RKO (cell line): ENCODE data around the gene SLC4A4.

Source experiments
- DNase-seq: peaks from one replicate; pipeline ENCODE4 v3.0.0-alpha.2; 2016; ENCODE audit warnings: low spot score

Gene SLC4A4

DNA sequence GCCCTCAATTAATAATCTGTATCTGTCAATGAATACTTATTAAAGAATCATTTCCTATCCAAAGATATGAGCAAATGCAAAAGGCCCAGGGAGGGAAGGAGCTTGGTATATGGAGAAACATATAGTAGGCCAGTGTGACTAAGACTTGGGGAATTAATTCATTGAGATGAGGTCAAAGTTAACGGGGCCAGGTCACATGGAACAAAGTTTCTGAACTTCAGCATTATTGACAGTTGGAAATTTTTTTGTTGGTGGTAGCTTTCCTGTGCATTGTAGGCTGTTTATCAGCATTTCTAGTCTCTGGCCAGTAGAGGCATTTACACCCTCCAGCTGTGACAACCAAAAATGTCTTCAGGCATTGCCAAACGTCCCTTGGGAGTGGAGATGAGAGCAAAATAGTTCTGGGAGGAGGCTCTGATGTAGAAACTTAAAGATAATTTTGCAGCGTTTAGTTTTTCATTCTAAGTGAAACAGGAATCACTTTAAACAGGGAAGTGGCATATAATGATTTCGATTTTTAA lies 202.0 kb downstream of the SLC4A4 start:
- DNase-seq: peak; percentile 16

DNA sequence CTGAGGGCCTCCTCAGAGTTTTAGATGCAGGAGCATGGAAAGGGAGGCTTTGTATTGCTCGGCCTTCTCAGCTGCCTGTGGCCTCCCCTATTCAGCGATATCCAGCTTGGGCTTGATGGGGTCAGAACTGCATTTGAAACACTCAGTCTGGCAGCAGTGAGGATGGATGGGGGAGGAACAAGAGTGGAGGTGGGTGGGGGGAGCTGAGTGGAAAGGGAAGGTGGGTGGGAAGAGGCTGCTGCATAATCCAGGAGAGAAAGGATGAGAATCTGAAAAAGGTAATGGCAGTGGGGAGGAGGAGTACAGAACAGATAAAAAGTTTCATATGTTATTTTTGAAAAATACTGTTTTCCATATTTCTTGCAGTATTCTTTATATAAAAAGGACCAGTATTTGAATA lies 202.7 kb downstream of the SLC4A4 start:
- no peak for DNase-seq

- no peak for DNase-seq
These were observed 206.3 kb downstream of the SLC4A4 start for GRCh38 chr4:71545168-71545567.

GRCh38 chr4:71549516-71550160 lies 210.8 kb downstream of the SLC4A4 start:
- no peak for DNase-seq

GRCh38 chr4:71550220-71551165 lies 211.7 kb downstream of the SLC4A4 start:
- no peak for DNase-seq

GRCh38 chr4:71553605-71554004 lies 214.8 kb downstream of the SLC4A4 start:
- DNase-seq: peak; percentile 56

DNA sequence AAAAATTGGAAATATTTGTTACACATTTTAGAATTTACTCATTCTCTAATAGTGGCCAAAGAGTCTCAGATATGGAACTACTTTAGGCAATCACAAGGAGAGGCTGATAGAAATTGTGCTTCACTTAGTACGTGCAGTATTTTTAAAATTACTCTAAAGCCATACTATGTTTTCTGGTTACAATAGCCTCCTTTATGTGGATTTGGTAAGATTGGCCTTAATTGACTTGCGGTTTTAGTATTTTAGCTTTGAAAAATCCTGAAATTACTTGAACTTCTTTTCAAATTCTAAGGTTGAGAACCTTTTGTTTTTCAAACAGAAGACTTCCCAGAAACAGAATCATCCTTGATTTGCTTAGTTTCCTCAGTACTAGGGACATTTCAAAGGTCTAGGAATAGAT lies 215.2 kb downstream of the SLC4A4 start:
- no peak for DNase-seq

GRCh38 chr4:71558248-71558647 lies 219.4 kb downstream of the SLC4A4 start:
- DNase-seq: no peak

DNA sequence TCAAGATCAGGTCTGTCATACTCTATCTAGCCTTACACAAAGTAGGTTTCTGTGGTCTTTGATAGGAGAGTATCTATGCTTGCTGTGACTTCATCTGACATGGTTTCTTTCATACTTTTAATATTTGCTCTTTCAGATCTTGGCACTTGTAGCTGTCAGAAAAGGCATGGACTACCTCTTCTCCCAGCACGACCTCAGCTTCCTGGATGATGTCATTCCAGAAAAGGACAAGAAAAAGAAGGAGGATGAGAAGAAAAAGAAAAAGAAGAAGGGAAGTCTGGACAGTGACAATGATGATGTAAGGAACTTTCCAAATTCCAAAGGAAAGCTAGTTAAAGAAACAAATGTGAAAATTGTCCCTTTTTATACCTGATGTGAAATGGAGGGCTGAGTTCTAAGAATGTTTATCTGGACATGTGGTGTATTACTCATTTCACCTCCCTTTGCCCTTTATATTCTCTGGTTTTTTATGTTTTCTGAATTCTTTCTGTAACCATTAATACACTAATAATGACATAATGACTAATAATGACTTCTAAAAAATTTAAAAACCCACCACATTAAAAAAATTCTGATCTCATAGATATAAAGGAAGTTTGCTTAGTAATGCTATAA lies 221.2 kb downstream of the SLC4A4 start:
- no peak for DNase-seq

GRCh38 chr4:71564775-71565174 lies 226.0 kb downstream of the SLC4A4 start:
- no peak for DNase-seq

DNA sequence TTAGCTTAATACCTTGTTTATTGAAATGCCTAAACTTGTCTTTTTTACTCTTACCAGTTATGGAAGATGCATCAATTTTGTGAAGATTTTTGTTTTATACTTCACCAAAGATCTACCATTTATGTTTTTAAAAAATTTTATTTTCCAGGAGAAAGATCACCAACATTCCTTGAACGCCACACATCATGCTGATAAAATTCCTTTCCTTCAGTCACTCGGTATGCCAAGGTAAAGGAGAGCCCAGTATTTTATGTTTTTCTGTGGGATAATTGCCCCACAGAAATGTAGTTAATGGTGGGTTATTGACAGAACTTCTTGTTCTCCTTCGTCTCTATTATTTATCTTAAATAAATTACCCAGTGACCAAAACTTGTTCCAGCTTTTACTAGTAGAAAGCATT lies 228.0 kb downstream of the SLC4A4 start:
- DNase-seq: no peak

GRCh38 chr4:71568131-71568530 lies 229.3 kb downstream of the SLC4A4 start:
- no peak for DNase-seq

GRCh38 chr4:71570492-71570891 lies 231.7 kb downstream of the SLC4A4 start:
- DNase-seq: no peak

DNA sequence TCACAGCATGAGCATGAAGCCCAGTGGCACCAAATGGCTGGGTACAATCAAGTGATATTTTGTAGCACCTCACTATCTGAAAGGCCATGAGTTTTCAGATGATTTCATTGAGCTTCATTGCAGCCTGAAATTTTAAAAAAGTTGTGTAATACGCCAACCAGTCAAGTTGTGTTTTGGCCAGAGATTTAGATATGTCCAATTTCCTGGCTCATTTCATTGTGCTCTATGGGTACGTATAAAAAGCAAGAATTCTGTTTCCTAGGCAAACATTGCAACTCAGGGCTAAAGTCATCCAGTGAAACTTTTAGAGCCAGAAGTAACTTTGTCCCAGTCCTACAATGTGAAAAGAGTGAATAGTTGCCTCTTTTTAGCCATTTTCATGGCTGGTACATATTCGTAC lies 232.5 kb downstream of the SLC4A4 start:
- no peak for DNase-seq

DNA sequence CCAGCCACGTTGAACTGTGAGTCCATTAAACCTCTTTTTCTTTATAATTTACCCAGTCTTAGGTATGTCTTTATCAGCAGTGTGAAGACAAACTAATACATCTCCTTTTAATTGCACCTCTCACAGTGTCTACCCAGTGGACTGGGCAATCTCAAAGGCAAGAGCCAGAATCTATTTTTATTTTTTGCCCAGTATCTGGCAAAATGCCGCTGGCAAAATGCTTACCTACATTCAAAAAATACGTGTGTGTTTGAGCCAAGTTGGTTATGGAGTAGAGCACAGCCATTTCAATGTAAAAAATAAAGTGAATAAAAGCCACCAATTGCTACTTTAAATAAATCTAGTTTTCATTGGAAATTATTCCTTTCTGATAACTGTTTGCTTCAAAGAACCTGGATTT lies 245.2 kb downstream of the SLC4A4 start:
- DNase-seq: no peak

- DNase-seq: no peak
These were observed 245.8 kb downstream of the SLC4A4 start for GRCh38 chr4:71584585-71584984.

- no peak for DNase-seq
These were observed 247.4 kb downstream of the SLC4A4 start for GRCh38 chr4:71586087-71586763.

DNA sequence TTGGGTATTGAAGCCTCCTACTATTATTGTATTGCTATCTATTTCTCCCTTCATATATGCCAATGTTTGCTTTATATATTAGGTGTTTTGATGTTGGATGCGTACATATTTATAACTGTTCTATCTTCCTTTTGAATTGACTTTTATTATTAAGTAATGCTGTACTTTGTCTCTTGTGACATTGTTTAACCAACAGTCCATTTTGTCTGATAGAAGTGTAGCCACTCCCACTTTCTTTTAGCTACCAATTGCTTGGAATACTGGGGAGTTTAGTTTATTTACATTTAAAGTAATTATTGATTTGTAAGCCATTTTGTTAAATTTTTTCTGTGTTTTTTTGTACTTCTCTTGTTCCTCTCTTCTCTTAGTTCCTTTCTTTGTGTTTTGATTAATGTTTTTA lies 249.2 kb downstream of the SLC4A4 start:
- no peak for DNase-seq

GRCh38 chr4:71592793-71593192 lies 254.0 kb downstream of the SLC4A4 start:
- DNase-seq: no peak

DNA sequence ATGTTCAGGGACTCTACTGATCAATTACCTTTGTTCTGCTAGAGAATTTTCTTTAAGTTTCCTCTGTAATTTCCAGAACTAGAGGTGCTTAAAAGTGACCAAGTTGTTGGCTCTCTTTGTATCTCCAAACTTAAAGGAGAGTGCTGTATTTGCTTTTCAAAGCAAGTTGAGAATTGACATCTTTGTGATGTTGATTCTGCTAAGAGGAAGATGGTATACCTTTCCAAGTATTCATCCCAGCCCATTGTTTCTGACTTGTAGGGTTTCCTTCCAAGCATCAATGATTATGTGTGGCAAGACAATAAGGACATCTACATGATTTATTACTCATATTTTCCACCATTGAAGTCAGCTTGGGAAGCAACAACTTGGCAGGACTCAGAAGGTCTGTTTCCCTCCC lies 254.5 kb downstream of the SLC4A4 start:
- DNase-seq: no peak

GRCh38 chr4:71595576-71596108 lies 256.8 kb downstream of the SLC4A4 start:
- no peak for DNase-seq

DNA sequence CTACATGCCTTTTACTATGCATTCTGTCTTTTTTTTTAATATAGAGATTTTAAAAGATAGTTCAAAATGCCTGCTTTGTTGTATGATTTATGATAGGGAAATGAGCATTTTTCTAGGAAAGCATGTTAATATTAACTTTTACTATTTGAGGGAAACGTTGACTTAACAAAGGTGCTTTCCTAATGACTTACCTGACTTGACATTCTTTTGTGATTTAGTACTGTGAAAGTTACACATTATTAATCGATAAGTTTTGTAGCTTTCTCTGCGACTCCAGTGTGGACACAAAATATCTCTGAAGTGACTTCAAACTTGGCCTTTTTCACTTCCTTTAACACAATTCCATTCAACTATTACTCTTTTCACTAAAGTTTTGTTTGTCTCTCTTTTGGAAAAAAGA lies 260.8 kb downstream of the SLC4A4 start:
- no peak for DNase-seq
